ENCODE data around the gene HS3ST2.

The HS3ST2 gene

DNA sequence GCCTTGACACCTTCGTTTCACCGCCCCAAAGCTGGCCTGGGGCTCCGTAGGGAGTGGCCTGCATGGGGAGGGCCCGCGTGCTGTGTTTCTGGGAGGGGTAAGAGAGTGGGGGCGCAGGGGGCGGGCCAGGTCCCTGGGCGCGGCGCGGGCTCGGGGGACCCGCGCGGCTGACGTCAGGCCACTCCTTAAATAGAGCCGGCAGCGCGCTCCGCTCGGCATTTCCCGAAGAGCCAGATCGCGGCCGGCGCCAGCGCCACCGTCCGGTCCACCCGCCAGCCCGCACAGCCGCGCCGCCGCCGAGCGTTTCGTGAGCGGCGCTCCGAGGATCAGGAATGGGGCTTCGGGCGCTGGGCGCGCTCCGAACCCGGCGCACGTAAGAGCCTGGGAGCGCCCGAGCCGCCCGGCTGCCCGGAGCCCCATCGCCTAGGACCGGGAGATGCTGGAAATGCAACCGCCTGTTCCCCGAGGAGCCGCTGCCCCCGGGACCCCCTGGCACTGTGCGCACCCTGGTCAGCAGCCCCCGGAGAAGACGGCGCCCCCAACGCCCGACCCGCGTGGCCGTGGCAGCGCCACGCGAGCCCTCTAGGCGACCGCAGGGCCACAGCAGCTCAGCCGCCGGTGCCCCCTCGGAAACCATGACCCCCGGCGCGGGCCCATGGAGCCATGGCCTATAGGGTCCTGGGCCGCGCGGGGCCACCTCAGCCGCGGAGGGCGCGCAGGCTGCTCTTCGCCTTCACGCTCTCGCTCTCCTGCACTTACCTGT is at the start of gene HS3ST2:
Gene HS3ST2, plus strand, starts transcription at position 215 of the 763 bp plus-strand sequence. Its CDS starts 449 bp downstream, at position 664.
- no peak for DNase-seq

DNA sequence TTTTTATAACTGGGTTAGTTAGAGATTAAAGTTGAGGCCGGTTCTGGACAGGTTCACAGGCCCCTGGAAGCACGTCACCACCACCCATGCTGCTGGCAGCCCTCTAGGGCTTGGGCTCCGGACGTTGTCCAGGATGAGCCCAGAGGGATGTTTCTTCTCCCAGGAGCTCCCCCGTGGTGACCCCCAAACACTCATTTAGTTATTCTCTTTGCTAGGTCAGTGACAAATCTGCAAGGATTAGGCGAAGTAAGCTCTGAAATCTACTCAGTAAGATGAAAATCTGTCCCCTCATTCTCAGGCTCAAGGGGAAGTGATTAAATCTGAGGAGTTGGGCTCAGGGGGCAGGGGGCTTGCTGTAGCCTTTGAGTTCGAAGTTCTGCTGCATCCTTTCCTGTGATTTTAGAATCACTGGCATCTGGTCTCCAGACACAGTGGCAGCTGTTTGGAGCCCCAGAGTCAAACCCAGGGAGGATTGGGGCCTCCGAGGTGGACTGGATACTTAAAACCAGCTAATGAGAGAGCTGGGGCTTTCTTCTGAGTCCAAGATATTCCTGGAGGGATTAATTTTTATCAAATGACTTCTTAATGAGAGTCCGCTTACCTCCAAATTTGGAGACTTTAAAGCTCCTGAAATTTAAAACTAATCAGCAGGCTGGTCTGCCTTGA is 49.2 kb upstream of the HS3ST2 start:
- DNase-seq: no peak

DNA sequence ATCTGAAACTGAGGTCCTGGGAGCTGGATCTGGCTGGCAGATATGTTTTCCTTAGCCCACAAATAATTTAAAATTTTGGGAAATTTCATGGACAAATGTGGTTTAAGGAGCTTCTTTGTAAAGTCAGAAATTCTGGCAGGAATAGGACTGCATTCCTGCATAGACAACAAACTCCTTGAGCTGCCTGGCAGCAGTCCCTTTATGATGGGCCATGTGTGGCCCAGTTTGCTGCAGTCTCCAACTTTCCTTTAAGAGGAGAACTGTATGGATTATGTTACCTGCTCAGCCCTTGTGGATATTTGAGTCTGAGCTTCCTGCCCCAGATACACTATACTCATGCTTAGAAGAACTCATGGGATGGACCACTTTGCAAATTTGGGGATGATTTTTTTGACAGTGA is 48.5 kb upstream of the HS3ST2 start:
- DNase-seq: no peak

DNA sequence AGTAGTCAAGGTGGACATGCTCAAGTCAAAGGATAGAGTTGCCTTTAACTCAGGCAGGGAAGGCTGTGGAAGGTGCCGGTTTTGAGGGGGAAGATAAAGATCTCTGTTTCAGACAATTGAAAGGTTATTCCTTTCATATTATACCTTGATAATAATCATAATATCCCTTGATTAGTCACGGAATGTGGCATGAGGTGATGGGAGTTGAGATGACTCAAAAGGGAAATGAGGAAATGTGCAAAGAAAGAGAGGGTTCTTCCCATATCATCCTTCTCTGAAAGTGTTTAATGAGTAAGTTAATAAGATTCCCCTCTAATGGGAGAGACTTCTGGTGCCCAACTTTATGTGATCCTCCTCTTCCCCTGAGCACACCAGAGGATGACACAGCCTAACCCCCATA is 43.1 kb upstream of the HS3ST2 start:
- DNase-seq: no peak

DNA sequence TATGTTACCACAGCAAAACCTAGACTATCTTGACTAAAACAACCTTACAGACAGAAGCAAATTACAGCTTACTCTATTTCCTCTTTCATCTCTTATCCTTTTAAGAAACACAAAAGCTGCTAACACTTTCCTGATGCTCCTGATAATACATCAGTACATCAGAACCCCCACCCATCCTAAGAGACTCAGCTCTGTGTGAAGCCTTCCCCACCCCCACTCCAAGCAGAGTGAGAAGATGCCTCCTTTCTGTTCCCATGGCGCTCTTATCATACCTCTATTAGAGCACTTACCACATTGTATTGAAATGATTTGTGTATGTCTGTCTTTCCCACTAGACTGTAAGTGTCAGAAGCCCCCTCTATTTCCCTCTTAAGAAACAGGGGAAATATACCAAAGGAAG is 42.4 kb upstream of the HS3ST2 start:
- no peak for DNase-seq

DNA sequence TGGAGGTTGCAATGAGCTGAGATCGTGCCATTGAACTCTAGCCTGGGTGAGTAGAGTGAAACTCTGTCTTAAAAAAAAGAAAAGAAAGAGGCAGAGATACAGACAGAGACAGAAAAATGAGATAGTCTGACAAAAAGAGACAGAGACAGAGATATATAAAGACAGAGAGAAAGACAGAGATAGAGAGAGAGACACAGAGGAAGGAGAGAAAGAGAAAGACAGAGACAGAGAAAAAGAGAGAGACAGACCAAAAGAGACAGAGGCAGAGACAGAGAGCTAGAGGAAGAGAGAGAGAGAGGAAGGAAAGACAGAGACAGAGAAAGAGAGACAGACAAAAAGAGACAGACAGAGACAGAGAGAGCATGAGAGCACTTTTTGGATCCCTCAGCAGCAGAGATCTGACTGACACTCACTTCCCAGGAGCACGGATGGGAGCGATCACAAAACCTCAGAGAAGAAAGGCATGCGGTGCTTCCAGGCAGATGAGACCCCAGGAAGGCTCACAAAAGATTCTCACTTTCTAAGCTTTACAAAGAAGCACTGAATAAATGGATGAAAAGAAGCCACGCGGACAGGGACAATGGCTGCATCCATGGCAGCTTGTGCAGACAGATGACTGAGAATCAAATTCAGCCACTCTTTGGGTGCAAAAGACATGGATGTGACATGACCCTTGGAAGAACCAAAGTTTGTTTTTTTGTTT is 38.6 kb upstream of the HS3ST2 start:
- no peak for DNase-seq

DNA sequence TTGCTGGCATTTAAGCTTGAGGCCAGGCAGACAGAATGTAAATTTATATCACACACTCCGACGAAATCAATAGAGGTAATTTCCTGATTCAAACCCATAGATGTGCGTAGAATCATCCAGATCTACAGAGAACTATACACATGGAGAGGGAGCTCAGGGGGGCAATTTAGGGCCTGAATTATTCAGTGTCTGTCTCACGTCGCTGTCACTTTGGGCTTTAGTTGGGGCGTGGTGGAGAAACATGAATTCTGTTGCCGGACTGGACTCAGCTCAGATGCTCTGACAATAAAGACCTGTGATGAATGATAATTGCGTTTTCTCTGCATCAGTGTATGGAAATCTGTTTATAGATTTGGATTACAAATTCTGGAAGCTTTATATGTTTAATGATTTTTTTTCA is 32.5 kb upstream of the HS3ST2 start:
- no peak for DNase-seq

DNA sequence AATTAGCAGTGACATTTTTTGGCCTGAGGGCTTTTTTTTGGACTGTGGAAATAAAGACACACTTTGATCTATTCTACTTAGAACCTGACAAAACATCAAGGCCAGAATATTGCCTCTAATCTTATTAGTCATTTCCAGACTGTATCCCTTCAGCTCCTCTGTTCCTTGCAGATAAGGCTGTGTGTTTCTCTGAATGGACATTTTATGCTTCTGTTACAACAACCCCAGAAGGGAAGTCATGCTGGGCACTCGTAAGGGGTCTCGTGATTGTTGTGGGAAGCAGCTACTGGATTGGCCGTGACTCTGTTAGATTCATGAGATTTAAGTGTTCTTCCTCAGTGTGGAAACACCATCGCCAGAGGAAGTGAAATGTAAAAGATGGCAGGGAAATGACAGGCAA is 31.6 kb upstream of the HS3ST2 start:
- DNase-seq: no peak

DNA sequence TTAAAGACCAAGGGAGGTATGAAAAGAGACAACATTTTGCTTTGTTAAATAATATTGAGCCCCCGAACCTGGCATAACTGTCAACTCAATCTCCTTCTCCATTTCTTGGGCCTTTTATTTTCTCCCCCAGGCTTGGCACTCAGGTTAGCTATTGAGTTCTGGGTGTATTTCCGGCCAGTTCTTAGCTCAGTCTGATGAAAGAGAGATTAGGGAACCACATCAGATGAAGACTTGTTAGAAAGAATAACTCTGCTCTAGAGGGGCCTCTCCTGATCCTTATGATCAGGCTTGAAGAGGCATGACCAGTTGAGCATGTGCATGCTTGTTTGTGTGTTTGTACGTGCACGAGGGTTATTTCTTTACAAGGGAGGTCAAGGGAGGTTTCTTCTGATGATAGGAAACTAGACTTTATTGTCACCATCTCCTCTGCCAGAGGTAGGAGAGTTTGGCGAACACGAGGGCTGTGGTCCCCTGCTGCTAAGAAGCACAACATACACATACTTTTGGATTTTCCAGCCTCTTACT is 29.2 kb upstream of the HS3ST2 start:
- DNase-seq: no peak

DNA sequence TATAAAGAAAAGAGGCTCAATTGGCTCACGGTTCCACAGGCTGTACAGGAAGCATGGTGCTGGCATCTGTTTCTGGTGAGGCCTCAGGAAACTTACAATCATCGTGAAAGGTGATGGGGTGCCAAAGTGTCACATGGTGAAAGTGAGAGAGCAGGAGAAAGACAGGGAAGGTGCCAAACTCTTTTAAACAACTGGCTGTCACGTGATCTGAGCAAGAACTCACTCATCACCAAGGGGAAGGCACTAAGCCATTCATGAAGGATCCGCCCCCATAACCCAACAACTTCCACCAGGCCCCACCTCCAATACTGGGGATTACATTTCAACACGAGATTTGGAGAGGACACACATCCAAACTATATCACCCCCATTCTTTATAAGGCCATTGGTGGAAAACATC is 28.4 kb upstream of the HS3ST2 start:
- no peak for DNase-seq

DNA sequence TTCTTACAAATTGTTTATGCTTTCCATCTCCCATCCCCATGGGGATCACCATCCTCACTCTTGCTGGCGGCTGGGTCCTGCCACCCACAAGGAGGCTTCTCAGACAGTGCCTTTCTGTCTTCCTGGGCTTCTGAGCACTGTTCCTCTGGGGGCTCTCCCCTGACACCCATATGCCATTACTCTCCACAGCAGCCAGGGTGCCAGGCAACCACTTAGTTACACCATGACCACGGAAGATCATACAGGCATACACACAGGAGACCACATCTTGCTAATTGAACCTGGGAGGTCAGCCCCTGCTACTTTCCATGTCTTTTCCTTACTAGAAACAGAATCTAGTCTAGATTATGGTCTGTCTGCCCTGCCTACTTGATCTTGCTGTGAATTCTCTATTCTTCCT is 27.7 kb upstream of the HS3ST2 start:
- no peak for DNase-seq

DNA sequence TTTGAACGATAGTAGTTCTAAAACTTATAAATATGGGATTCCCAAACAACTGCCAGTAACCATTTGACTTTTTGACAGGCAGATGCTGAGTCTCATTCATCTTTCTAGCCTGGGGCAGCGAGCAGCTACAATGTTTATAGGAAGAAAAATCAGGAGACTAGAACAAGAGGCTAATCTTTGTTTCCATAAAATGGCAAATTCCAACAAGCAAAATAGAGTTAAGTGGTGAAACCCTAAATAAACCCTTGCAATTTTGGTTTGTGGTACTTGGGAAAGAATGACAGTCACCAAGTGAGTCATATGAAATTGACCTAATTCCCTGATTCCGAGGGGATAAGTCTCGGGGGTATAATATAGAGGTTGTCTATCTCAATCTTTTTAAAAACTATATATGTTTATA is 27.3 kb upstream of the HS3ST2 start:
- no peak for DNase-seq

DNA sequence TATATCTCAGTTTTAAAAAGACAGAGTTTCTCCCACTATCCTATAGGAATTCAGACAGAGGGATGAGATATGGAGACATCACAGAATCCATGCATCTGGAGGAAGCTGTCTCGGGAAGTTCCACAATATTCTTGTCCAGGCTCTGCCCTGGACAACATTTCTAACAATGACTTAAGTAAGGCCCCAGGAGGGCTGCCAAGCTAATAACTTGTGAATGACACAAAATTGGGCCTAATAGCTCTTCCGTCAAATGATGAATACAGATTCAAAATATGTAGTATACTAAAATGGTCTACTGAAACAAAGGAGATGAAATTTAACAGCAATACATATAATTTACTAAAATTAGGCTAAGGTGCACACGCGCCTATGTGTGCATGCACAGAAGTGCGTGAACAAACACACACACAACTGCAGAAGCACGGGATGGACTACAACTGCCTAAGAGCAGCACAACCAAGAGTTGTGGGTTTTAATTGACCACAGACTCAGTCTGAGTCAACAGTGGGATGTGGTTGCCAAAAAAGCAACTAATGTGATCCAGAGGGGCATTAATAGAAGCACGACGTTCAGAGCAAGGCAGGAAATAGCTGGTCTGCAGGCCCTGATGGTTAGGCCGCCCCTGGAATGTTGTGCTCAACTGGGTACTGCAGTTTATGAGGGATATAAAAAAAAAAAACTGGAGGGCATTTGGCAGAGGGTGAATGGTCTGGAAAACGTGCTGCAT is 26.3 kb upstream of the HS3ST2 start:
- no peak for DNase-seq

DNA sequence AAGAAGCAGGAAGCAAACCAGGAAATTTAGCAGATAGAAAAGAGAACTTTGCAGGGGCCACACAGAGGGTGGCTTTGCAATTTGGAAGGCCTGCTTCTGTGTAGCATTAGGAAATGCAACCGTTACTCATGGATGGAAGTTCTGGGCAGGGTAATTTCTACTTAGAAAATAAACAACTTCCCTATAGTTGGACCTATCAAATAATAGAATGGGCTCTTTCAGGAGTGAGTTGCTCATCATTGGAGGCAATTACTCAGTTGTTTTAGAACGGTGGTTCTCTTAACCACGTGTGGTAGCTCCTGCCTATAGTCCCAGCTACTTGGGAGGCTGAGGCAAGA is 25.8 kb upstream of the HS3ST2 start:
- no peak for DNase-seq

DNA sequence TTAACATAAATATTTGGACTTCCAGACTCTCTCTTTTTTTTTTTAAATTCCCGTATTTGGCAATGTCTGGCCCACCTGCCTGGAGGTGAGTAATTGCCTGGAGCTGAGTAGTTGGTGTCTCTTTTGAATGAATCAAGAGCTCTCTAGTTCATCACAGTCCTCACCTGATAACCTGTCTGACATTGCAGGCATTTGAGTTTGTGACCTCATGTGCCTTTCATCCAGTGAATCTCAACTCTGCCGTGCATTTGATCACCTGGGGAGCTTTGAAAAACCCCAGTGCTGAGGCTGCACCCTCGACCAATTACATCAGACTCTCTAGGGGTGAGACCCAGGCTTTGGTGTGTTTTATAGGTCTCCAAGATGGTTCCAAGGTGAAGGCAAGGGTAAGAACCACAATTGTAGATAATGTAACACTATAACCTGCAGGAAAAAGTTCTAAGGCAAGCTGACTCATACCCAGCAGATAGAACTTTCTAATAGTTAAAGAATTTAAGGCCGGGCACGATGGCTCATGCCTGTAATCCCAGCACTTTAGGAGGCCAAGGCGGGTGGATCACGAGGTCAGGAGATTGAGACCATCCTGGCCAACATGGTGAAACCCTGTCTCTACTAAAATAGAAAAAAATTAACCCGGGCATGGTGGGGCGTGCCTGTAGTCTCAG is 24.5 kb upstream of the HS3ST2 start:
- DNase-seq: no peak

DNA sequence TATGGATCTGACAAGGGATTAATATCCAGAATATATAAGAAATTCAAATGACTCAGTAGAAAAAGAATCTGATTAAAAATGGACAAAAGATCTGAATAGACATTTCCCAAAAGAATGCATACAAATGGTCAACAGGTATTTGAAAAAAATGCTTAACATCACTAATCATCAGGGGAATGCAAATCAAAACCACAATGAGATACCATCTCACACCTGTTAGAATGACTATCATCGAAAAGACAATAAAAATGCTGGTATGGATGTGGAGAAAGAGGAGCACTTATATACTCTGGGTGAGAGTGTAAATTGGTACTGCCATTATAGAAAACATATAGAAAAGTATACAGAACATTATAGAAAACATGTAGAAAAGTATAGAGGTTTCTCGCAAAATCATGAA is 16.4 kb upstream of the HS3ST2 start:
- no peak for DNase-seq

DNA sequence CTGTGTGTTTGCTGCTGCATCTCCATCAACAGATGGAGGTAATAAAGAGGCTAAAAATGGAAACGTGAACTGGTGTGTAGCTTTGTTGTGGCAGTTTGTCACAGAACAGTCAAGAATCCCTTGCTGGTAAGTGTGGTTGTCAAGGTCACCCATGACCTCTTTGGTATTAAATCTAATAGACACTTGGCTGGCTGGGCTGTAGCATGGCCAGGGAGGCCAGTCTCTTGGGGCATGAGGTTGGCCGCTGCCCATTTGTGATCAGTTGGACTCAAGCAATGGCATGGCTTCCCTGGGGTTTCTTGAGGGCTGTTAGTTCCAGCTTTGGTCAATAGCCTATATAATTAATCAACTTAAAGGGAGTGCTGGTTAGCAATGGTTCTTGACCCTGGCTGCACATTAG is 14.8 kb upstream of the HS3ST2 start:
- DNase-seq: no peak

DNA sequence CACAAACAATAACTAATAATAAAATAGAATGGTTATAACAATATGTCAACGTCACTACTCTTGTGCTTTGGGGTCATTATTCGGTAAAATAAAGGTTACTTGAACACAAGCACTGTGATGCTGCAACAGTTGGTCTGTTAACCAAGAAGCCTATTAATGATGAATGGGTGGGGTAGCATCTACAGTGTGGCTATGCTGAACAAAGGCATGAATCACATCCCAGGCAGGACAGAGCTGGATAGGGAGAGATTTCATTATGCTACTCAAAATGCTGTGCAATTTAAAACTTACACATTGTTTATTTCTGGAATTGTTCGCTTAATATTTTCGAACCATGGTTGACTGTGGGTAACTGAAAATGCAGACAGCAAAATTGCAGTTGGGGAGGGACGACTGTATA is 9.1 kb upstream of the HS3ST2 start:
- DNase-seq: no peak

DNA sequence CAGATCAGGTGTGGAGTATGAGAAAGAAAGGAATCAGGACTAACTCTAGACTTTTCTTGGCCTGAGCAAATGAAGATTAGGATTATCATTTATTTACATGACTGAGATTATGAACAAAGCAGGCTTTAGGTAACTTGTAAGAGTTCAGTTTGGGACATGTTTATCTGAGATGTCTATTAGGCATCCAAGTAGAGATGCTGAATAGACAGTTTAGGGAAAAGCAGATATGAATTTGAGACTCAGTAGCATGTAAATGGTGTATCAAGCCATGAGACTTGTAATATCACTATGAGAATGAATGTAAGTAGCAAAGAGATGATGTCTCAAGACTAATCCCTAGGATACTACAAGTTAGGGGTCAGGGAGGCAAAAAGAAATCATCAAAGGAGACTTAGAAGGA is 8.6 kb upstream of the HS3ST2 start:
- DNase-seq: no peak

DNA sequence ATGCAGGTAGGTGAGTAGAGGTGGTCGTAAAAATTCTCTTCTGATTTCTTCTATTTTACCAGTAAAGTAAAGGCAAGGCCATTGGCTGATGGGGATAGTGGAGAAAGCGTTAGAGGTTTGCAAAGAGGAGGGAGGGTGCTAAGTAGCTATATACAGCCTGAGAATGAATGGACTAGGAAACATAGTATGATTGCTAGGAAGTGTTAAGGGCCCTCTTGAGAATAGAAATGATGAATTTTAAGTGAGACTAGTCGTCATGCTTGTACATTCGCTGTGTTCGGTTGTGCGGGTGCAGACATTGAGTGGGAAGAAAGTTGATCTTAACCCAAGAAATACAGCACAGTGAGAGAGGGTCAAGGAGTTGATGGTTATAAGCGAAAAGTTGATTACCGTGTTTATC is 7.2 kb upstream of the HS3ST2 start:
- DNase-seq: no peak

DNA sequence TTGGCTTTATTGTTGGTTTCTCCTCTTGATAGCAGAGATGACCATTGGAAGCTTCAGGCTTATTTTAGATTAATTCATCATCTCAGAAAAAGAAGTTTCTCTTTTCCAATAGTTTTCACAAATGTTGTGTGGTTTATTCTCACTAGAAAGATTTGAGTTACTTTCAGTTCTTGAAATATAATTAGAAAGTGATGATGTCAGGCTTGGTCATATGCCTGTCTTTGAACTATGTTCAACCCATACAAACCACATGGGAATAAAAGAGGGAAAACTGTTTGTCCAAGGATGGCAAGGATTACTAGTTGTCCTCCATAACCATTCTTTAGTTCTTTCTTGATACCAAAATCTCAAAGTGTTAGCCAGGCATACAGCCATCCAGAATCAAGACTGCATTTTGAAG is 3.7 kb upstream of the HS3ST2 start:
- no peak for DNase-seq

DNA sequence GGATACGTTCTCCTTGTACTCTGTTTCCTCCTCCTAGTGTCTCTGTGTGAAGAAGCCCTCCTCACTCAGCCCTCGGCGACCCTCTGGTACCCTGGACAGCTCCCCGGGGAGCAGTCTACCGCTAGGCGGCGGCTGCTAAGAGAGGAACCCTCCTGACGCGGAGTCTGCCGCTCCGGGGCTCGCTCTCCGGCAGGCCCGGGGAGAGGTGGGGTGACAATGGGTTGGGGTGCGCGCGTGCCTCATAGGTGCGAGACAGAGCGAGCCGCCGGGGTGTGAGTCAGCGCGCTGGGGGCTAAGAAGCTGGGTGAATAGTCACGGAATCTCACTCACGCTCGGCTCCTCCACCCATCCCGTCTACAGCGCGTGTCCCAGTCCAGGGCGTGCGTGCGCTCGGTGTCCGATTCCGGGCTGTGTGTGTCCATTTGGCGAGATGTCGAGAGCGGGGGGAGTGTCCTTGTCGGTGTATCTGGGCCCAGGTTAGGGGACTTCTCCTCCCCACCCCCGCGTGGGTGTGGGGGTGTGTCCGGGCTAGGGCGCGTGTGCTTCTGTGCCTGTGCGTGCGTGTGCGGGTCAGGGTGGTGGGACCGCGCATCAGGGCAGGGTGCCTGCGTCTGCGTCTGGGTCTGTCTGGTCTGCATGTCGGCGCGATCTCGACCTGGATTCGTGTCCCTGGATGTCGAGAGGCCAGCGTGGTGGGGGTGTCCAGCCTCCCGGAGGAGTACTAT is 577 bp upstream of the HS3ST2 start:
- DNase-seq: peak in 1 of 2 experiments; percentile 8
